Muscle layer of colon (tissue), 2 donors: ENCODE results near the gene PTPRQ.

Experiments
- H3K27ac ChIP-seq: one replicate; pipeline ENCODE4 v1.7.0; 2013; ENCODE audit warnings: low read depth, mild to moderate bottlenecking, low read length, moderate library complexity
- H3K27me3 ChIP-seq, 2 donors: one replicate each; pipeline ENCODE4 v1.7.0; 2013; ENCODE audit warnings: low read length in 2 of 2, mild to moderate bottlenecking in 2 of 2; ENCODE audit not compliant: insufficient read depth in 2 of 2, control insufficient read depth in 1 of 2
- H3K36me3 ChIP-seq: one replicate; pipeline ENCODE4 v1.7.0; 2013; ENCODE audit warnings: mild to moderate bottlenecking, low read length; ENCODE audit not compliant: insufficient read depth
- H3K4me1 ChIP-seq: one replicate; pipeline ENCODE4 v1.7.0; 2013; ENCODE audit warnings: mild to moderate bottlenecking, low read length; ENCODE audit not compliant: insufficient read depth
- H3K4me3 ChIP-seq, 2 donors: one replicate each; pipeline ENCODE4 v1.7.0; 2013; ENCODE audit warnings: low read length in 2 of 2, low read depth in 1 of 2, mild to moderate bottlenecking in 1 of 2, moderate library complexity in 1 of 2
- H3K9ac ChIP-seq: one replicate; pipeline ENCODE4 v1.7.0; 2013; ENCODE audit warnings: low read length
- H3K9me3 ChIP-seq: one replicate; pipeline ENCODE4 v1.7.0; 2013; ENCODE audit warnings: mild to moderate bottlenecking, low read length
- donor health status: abdominal sarcoma.
- donor health status: Adenocarcinoma of cecum.

Gene PTPRQ

DNA sequence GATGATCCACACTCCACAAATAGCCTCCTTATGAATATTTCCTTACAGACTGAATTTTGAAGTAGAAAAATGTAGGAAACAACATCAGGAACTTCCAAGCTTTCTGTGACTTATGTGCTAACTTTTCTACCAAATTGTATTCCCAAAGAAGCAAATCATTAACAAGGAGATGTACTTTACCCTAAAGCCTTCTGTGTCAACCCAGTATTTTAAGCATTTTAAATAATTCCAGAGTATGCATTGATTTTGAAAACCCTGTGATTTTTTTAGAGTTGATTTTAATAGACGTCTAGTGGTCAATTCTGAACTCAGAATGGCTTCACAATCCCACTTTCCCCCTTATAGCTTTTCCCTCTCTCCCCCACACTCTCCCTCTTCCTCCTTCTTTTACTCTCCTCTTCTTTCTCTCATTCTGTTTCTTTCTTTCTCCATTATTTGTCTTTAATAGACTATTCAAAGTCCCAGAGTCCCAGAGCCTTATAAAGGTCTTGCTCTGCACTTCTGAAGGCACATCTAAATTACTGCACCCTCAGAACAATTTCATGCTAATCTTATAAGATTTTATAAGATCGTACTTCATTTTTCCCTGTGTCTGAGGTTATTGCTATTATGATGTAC is 253.3 kb downstream of the PTPRQ start:
- Histone ChIP-seq H3K27me3 (no peaks in the 10 kb centered on the region), H3K9me3 (no peaks in the 10 kb centered on the region), H3K27ac (no peak overlapping the region), H3K4me1 (no peaks in the 10 kb centered on the region), H3K4me3 (no peak overlapping the region), H3K36me3 (no peaks in the 10 kb centered on the region), H3K9ac (no peak overlapping the region)

DNA sequence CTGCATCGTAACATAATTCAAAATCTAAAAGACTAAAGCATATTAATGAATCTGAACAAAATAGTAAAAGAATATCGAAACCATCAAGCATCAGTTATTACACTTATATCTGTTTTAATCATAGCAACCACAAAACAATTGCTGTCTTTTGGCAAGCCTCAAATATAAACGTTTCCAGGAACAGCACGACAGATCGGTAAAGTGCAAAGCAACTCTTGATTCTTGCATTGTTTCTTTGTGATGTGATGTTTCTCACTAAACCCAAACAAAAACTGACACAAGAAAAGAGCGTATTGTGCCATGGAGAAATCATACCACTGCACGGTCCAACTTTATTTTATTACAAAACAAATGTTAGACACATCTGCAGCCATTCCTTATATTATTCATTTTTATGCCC is 254.2 kb downstream of the PTPRQ start:
- Histone ChIP-seq H3K4me3 (no peak overlapping the region), H3K36me3 (no peaks in the 10 kb centered on the region), H3K9ac (no peak overlapping the region), H3K27me3 (no peaks in the 10 kb centered on the region), H3K4me1 (no peaks in the 10 kb centered on the region), H3K27ac (no peak overlapping the region), H3K9me3 (no peaks in the 10 kb centered on the region)

DNA sequence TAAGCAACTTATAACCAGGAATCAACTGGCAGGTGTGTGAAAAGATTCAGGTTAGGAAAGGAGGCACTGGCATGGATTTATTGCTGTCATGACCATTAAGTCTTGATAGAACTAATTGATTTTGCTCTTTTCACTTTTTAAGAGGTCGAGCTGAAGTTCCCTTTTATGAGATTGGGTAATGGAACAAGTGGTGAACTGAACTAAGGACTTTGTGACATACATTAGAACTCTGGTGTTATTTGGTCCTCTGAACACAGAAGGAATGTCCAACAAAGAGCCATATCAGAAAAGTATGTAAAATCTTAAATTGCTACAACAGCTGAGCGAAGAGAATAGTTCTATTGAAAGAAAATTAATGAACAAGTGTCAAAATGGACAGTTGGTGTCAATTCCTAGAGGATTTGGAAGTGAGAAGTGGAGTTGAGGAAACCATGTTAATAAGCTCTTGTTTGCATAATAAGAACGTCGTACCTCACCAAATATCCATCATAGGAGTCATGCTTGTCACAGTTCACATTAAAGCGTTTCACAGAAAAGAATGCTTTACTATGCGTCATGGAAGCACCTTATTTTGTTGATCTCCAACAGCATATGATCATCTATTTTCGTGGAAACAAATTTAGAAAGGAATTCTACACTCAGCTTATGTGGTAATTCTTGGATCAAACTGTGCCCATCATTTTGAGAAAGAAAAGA is 255.0 kb downstream of the PTPRQ start:
- Histone ChIP-seq H3K27me3 (no peaks in the 10 kb centered on the region), H3K4me3 (no peak overlapping the region), H3K36me3 (no peaks in the 10 kb centered on the region), H3K9ac (no peak overlapping the region), H3K9me3 (no peaks in the 10 kb centered on the region), H3K4me1 (no peaks in the 10 kb centered on the region), H3K27ac (no peak overlapping the region)

DNA sequence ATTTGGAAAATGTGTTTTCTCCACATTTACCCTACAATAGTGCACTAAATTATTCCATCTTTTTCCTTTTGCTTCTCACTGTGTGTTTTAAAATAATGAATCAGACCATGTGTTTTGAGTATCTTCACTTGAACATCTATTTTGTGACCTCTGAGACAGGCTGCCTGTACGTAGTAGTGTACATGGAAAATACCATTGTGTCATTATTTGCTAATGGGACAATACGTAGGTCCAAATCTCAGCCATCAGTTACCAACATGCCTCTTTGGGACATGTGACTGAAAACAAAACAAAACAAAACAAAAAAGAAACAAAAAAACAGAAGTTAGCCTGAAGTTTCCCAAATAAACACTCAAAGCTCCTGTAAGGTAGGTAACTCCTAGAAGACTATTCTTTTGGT is 256.3 kb downstream of the PTPRQ start:
- Histone ChIP-seq H3K4me1 (no peaks in the 10 kb centered on the region), H3K4me3 (no peak overlapping the region), H3K9ac (no peak overlapping the region), H3K27ac (no peak overlapping the region), H3K9me3 (no peaks in the 10 kb centered on the region), H3K27me3 (no peaks in the 10 kb centered on the region), H3K36me3 (no peaks in the 10 kb centered on the region)

DNA sequence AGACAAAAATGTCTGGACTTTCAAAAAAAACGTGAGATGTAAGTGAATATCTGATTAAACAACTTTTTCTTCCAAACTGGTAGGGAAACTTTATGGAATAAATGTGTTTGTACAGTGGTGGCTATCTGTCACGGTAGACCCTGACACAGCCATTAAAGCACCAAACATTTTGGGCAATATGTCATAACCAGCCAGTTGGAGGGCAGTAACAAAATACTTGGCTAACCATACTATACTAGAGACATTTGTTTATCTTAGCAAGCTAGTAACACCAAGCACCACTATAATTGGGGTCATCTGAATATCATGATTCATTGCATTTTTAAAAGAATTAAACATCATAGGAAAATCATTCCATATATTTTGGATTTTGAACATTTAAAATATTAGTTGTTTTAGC is 257.4 kb downstream of the PTPRQ start:
- Histone ChIP-seq H3K4me1 (no peaks in the 10 kb centered on the region), H3K27ac (no peak overlapping the region)

DNA sequence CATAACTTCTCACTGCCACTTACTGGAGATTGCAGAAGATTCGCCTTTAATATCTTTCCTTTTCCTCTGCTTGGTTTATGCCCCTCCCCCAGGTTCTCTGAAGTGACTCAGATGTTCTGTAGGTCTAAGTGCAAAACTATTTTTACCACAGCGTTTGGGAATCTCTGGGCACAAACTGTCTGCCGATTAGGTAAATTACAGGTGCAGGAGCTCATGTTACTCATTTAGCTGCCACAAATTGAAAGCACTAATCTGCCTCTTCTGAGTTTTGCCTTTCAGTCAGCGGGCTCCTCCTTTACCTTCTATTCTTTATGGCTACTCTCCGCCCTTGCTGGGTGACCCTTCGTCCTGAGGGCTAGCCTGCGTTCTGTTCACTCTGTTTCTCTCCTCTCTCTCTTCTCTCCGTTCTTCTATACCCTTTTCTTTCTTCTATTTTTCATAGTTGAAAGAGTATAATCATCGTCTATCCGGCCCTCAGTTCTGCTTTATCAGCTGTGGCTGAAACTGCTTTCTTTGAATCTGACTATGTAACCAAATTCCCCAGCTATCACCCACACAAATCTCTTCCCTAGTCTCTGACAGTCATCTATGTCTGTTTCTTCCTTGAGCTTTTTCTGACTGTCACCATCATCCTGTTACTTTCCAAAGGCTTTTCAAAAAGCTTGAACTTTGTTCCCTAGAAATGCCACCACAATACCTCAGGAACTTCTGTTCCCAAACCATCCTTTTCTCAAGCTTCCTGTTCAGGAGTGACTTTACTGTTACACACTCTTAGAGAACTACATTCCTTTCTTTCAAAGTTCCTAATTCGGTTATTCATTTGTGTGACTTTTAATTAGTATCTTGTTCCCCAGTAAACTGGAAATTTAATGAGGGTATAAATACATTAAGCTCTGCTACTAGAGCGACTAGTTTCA is 259.1 kb downstream of the PTPRQ start:
- Histone ChIP-seq H3K27ac (no peak overlapping the region), H3K27me3 (no peaks in the 10 kb centered on the region), H3K9me3 (no peaks in the 10 kb centered on the region), H3K36me3 (no peaks in the 10 kb centered on the region), H3K4me1 (no peaks in the 10 kb centered on the region), H3K9ac (no peak overlapping the region), H3K4me3 (no peak overlapping the region)

More for the DNA sequence above, 257.4 kb downstream of the PTPRQ start:
- Histone ChIP-seq H3K9ac (no peak overlapping the region), H3K36me3 (no peaks in the 10 kb centered on the region), H3K9me3 (no peaks in the 10 kb centered on the region), H3K27me3 (no peaks in the 10 kb centered on the region), H3K4me3 (no peak overlapping the region)

DNA sequence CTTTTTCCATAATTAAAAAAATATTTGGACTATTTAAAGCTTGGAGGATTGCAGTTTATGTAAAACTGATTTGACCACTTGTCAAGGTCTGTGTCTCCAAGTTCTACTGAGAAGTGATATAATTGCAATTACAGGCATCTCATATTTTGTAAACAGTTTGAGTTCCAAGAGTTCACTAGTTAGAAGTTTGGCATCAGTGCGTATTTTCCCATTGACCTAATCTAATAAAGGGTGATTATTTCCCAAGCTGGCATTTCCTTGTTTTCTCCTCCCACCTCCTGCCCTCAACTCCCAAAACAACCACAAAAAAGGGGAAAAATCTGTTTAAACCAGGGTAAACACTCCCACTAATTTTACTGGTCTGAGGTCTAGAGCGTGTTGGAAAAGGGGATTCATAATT is 260.4 kb downstream of the PTPRQ start:
- Histone ChIP-seq H3K9ac (no peak overlapping the region), H3K36me3 (no peaks in the 10 kb centered on the region), H3K4me1 (peaks cover 5% of the 10 kb centered on the region), H3K27me3 (no peaks in the 10 kb centered on the region), H3K27ac (no peak overlapping the region), H3K9me3 (no peaks in the 10 kb centered on the region), H3K4me3 (no peak overlapping the region)

- H3K9ac ChIP-seq, result no peak within 1 kb of the TSS
- H3K4me1 ChIP-seq, result peaks cover 5% of the 10 kb centered on the region
- no peaks in the 10 kb centered on the region for H3K36me3 ChIP-seq
- peak within 1 kb of the TSS in 1 of 2 donors; percentile 7 for H3K4me3 ChIP-seq
- no peaks in the 10 kb centered on the region for H3K9me3 ChIP-seq
- no peak within 1 kb of the TSS for H3K27ac ChIP-seq
- H3K27me3 ChIP-seq, result peaks cover 0 to 8% of the 10 kb centered on the region in 2 donors
Observed at GRCh38 chr12:80707126-80707829, 263.2 kb downstream of the PTPRQ start, which contains the start of gene MYF6. MYF6 (plus strand) TSS chr12:80707634; CDS start chr12:80707720, 86 bp downstream.

DNA sequence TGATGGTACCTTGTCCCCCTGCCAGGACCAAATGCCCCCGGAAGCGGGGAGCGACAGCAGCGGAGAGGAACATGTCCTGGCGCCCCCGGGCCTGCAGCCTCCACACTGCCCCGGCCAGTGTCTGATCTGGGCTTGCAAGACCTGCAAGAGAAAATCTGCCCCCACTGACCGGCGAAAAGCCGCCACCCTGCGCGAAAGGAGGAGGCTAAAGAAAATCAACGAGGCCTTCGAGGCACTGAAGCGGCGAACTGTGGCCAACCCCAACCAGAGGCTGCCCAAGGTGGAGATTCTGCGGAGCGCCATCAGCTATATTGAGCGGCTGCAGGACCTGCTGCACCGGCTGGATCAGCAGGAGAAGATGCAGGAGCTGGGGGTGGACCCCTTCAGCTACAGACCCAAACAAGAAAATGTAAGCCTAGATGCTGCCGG is 263.8 kb downstream of the PTPRQ start:
- H3K27me3 ChIP-seq, result peaks cover 0 to 8% of the 10 kb centered on the region in 2 donors
- H3K9ac ChIP-seq, result no peak overlapping the region
- no peak overlapping the region for H3K27ac ChIP-seq
- H3K36me3 ChIP-seq, result no peaks in the 10 kb centered on the region
- peaks cover 5% of the 10 kb centered on the region for H3K4me1 ChIP-seq
- H3K9me3 ChIP-seq, result no peaks in the 10 kb centered on the region
- H3K4me3 ChIP-seq, result no peak overlapping the region

GRCh38 chr12:80708259-80708974 is 264.4 kb downstream of the PTPRQ start:
- Histone ChIP-seq H3K27ac (no peak overlapping the region), H3K9me3 (no peaks in the 10 kb centered on the region), H3K4me1 (peaks cover 5% of the 10 kb centered on the region), H3K36me3 (no peaks in the 10 kb centered on the region), H3K9ac (no peak overlapping the region), H3K27me3 (peaks cover 0 to 8% of the 10 kb centered on the region in 2 donors), H3K4me3 (peak overlapping the region in 1 of 2 donors; percentile 7)
